Fibroblast of peridontal ligament (primary cell): ENCODE measurements around the gene JCAD.
"Not testable (repeated sequence)": the region's sequence is repeated elsewhere in the genome, so short reads cannot be mapped to it uniquely, and the experiment has no call there.

Experiments used
- DNase-seq: peaks from one replicate; pipeline ENCODE4 v3.0.0-alpha.2; 2010; ENCODE audit errors: extremely low read depth

The JCAD gene

GRCh38 chr10:30059209-30060107 is at the start of gene JCAD:
Gene JCAD, minus strand, starts transcription at chr10:30059586. Its CDS starts 11,774 bp downstream, at chr10:30047812.
- no peak for DNase-seq

DNA sequence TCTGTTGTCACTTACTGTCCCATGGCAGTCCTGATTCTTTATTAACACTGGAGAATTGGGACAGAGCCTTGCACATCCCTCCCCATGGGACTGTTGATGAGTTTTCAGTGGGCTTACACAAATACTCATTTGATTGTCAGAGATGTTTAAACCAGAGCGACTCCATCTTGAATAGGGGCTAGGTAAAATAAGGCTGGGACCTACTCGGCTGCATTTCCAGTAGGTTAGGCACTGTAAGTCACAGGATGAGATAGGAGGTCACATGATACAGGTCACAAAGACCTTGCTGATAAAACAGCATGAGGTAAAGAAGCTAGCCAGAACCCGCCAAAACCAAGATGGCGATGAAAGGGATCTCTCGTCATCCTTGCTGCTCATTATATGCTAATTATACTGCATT is 47.6 kb upstream of the JCAD start:
- DNase-seq = no peak

DNA sequence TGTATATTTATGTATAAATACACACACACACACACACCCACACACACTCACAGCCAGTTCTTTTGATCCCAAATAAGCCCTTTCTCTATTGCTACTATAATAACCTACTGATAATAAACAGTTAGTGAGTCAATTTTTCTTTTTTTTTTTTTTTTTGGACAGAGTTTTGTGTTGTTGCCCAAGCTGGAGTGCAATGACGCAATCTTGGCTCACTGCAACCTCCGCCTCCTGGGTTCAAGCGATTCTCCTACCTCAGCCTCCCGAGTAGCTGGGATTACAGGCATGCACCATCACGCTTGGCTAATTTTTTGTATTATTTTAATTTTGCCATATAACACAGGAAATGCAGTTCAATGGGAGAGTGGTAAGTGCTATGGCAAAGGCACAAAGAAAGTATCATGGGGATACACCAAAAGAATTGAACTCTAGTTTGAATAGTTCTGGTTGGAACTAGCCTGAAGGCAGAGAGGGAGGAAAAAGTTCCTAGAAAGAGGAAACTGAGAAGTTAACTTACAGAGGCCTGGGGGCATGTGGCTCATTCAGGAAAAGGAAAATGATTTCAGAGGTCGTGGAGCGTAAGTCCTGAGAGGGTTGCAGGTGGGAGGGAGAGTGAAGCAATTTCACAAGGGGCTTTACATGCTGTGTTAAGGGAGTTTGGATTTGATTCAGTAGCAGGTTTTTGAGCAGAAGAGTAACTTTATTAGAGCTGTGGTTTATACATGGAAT is 44.4 kb upstream of the JCAD start:
- no peak for DNase-seq

- not testable (repeated sequence) for DNase-seq
Observed at GRCh38 chr10:30099706-30100105, 40.3 kb upstream of the JCAD start.

- DNase-seq = no peak
Observed at GRCh38 chr10:30099101-30099500, 39.7 kb upstream of the JCAD start.

DNA sequence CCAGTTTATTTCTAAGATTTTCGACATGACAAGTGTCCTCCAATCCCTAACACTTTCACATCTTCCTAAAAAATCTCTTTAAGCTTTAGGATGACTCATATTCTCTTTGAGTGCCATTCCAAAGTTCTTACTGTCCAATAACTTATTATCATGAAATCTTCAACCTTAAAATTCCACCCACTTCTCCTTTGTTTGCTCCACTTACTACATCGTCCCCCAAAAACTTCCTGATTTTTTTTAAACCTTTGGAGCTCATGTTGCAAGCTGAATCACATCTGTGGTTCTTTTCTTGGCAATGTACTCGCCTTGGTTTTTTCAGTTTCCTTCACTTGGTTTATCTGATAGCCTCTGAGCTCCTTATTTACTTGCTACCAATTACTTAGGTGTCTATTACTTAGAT is 39.2 kb upstream of the JCAD start:
- peak; percentile 92 for DNase-seq

- no peak for DNase-seq
Observed at GRCh38 chr10:30096564-30096963, 37.2 kb upstream of the JCAD start.

GRCh38 chr10:30095631-30096422 is 36.4 kb upstream of the JCAD start:
- no peak for DNase-seq

- DNase-seq = no peak
Observed at GRCh38 chr10:30094601-30095000, 35.2 kb upstream of the JCAD start.

- no peak for DNase-seq
Observed at GRCh38 chr10:30093303-30093950, 34.0 kb upstream of the JCAD start.

GRCh38 chr10:30092151-30092790 is 32.9 kb upstream of the JCAD start:
- peak; percentile 27 for DNase-seq

- DNase-seq = no peak
Observed at GRCh38 chr10:30091136-30091535, 31.8 kb upstream of the JCAD start.

GRCh38 chr10:30088178-30088577 is 28.8 kb upstream of the JCAD start:
- DNase-seq = no peak

- no peak for DNase-seq
Observed at GRCh38 chr10:30083934-30084333, 24.5 kb upstream of the JCAD start.

GRCh38 chr10:30081182-30081581 is 21.8 kb upstream of the JCAD start:
- no peak for DNase-seq

GRCh38 chr10:30080161-30080560 is 20.8 kb upstream of the JCAD start:
- DNase-seq = peak; percentile 64

DNA sequence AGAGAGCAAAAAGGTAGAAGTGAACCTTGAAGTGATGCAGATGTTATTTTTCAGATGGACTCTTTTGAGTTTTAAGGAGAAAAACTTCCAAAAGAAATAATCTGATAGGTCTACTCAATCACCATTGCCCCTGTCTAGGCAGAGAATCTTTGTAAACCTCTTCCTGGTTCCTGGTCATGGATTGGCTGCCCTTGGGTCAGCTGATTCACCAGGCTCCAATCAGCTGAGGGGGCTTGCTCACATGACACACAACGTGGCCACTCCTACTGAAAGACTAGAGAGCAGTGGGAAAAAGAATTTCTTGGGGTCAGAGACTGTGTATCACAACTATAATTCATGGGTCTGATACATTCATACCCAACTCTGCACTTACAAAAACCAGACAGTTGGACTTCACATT is 20.0 kb upstream of the JCAD start:
- DNase-seq = no peak

DNA sequence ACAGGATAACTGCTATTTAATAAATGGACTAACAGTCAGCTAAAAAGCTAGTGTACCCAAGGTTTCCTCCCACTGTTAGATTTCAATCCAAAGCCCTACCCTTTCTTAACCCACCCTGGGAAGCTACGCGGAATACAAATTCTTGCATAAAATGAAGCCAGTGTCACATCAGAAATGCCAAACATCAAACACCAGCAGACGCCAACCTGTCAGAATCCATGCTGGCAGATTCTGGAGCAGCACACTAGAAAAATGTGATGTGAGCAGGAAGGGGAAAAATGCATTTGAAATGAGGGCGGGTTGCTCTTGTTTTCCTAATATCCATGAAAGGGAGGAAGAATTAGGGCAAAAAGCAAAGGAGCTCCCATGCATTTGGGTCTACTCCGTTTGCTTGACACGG is 16.1 kb upstream of the JCAD start:
- DNase-seq = no peak

DNA sequence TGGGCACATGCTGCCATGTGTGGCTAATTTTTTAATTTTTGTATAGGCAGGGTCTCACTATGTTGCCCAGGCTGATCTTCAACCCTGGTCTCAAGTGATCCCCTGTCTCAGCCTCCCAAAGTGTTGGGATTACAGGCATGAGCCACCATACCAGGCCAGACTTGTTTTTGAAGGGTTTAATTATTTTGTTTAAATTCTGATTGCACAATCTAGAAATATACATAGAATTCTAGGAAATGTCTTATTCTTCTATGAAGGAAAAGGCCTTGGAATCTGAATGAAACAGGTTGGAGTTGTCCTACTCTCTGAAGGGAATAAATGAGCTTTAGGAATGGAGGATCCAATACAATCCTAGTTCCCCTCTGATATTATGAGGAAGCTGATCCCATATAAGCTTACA is 15.5 kb upstream of the JCAD start:
- no peak for DNase-seq

DNA sequence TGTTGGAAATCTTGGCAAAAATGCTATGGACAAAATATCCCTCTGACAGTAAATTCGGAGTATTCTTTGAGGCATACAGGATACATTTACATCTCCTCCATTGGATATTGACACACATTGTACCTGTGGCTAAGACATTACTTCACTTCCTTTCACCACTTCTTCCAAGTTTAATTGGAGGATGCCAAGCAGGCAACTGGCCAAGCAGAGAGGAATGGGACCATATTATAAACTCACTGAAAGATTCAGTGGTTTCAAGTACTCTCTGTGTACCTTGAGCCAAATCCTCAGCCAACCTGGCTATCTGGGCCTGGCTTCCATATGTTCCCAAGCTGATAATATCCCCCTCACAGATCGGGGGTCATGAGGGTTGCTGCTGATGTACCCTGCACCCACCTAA is 14.7 kb upstream of the JCAD start:
- DNase-seq = no peak

GRCh38 chr10:30073767-30074060 is 14.3 kb upstream of the JCAD start:
- no peak for DNase-seq
